NCI-H2081 treated with DMSO at 0.1 percent for 48 hours (cell line): Measurements from ENCODE around the gene GRM7.
A peak's percentile ranks its signal among the peaks of the same experiment; 100 is the strongest.

ENCODE experiments used
- DNase-seq: peaks from one replicate; lab custom pipeline; 2025; lab: John Stamatoyannopoulos, UW

GRM7 gene

GRCh38 chr3:7241584-7242302, 380.8 kb downstream of the GRM7 start:
- peak; percentile 16 for DNase-seq

GRCh38 chr3:7242303-7242635, 381.4 kb downstream of the GRM7 start:
- no peak for DNase-seq

- no peak for DNase-seq
Measured at GRCh38 chr3:7249493-7250076, 388.7 kb downstream of the GRM7 start.

GRCh38 chr3:7254251-7254650, 393.3 kb downstream of the GRM7 start:
- DNase-seq = no peak

- no peak for DNase-seq
Measured at GRCh38 chr3:7260975-7261374, 400.1 kb downstream of the GRM7 start.

GRCh38 chr3:7263347-7264195, 402.7 kb downstream of the GRM7 start:
- no peak for DNase-seq

GRCh38 chr3:7264196-7264526, 403.2 kb downstream of the GRM7 start:
- DNase-seq = no peak

- no peak for DNase-seq
Measured at GRCh38 chr3:7265736-7266135, 404.8 kb downstream of the GRM7 start.

GRCh38 chr3:7266551-7266950, 405.6 kb downstream of the GRM7 start:
- DNase-seq = no peak

- no peak for DNase-seq
Measured at GRCh38 chr3:7270731-7271130, 409.8 kb downstream of the GRM7 start.

GRCh38 chr3:7271631-7272030, 410.7 kb downstream of the GRM7 start:
- DNase-seq = no peak

- no peak for DNase-seq
Measured at GRCh38 chr3:7272203-7272602, 411.3 kb downstream of the GRM7 start.

- no peak for DNase-seq
Measured at GRCh38 chr3:7275396-7275795, 414.5 kb downstream of the GRM7 start.

- no peak for DNase-seq
Measured at GRCh38 chr3:7280318-7280717, 419.4 kb downstream of the GRM7 start.

GRCh38 chr3:7282988-7283387, 422.1 kb downstream of the GRM7 start:
- no peak for DNase-seq

GRCh38 chr3:7285505-7285904, 424.6 kb downstream of the GRM7 start:
- no peak for DNase-seq

GRCh38 chr3:7288133-7288532, 427.2 kb downstream of the GRM7 start:
- DNase-seq = no peak

GRCh38 chr3:7289121-7289520, 428.2 kb downstream of the GRM7 start:
- DNase-seq = no peak

GRCh38 chr3:7290077-7290825, 429.3 kb downstream of the GRM7 start:
- DNase-seq = no peak

GRCh38 chr3:7292362-7292761, 431.4 kb downstream of the GRM7 start:
- DNase-seq = no peak

- DNase-seq = no peak
Measured at GRCh38 chr3:7293286-7293685, 432.4 kb downstream of the GRM7 start.

- no peak for DNase-seq
Measured at GRCh38 chr3:7305561-7305960, 444.6 kb downstream of the GRM7 start.

- no peak for DNase-seq
Measured at GRCh38 chr3:7306901-7307300, 446.0 kb downstream of the GRM7 start.
